Smooth muscle cell (in vitro differentiated cells): Measurements from ENCODE around the gene ARSB. TPM values are rescaled to one million over a fixed set of nuclear protein-coding genes. Genes with fewer than 3 reads are reported as not detected.

Source experiments
- DNase-seq: peaks from one replicate; lab custom pipeline; 2025; ENCODE audit not compliant: unreplicated experiment; lab: John Stamatoyannopoulos, UW
- H2AFZ ChIP-seq: fragments of 200-600 bp; sonication (generic); 2 replicates; pipeline ENCODE4 v1.6.0; 2016; ENCODE audit warnings: antibody characterized with exemption, low read depth, mild to moderate bottlenecking
- H3F3A ChIP-seq: fragments of 200-600 bp; sonication (generic); 2 replicates; pipeline ENCODE4 v1.6.0; 2017; ENCODE audit warnings: antibody characterized with exemption, low read depth
- H3K27ac ChIP-seq: fragments of 200-600 bp; sonication (generic); 2 replicates; pipeline ENCODE4 v1.5.1; 2016; ENCODE audit warnings: low read depth, mild to moderate bottlenecking
- H3K27me3 ChIP-seq: fragments of 200-600 bp; sonication (generic); 2 replicates; pipeline ENCODE4 v1.6.1; 2016; ENCODE audit warnings: low read depth, mild to moderate bottlenecking
- H3K36me3 ChIP-seq: fragments of 200-600 bp; sonication (generic); 2 replicates; pipeline ENCODE4 v1.5.1; 2016; ENCODE audit warnings: low read depth
- H3K4me1 ChIP-seq: fragments of 200-600 bp; sonication (generic); 2 replicates; pipeline ENCODE4 v1.5.1; 2016; ENCODE audit warnings: low read depth
- H3K4me2 ChIP-seq: fragments of 200-600 bp; sonication (generic); 2 replicates; pipeline ENCODE4 v1.6.0; 2016; ENCODE audit warnings: mild to moderate bottlenecking
- H3K4me3 ChIP-seq: fragments of 200-600 bp; sonication (generic); 2 replicates; pipeline ENCODE4 v1.5.1; 2016; ENCODE audit warnings: mild to moderate bottlenecking
- H3K79me2 ChIP-seq: fragments of 200-600 bp; sonication (generic); 2 replicates; pipeline ENCODE4 v1.6.0; 2016; ENCODE audit warnings: low read depth, mild to moderate bottlenecking
- H3K9ac ChIP-seq: fragments of 200-600 bp; sonication (generic); 2 replicates; pipeline ENCODE4 v1.6.0; 2016; ENCODE audit warnings: low read depth
- H3K9me3 ChIP-seq: fragments of 200-600 bp; sonication (generic); replicated peaks from 2 replicates; pipeline ENCODE4 v1.5.1; 2016; ENCODE audit warnings: low read depth
- H4K20me1 ChIP-seq: fragments of 200-600 bp; sonication (generic); 2 replicates; pipeline ENCODE4 v1.6.0; 2016; ENCODE audit warnings: low read depth
- CTCF ChIP-seq: fragments of 200-600 bp; sonication (generic); IDR thresholded peaks from 2 replicates; pipeline ENCODE4 v1.5.1; 2017; ENCODE audit warnings: borderline replicate concordance, mild to moderate bottlenecking, antibody characterized with exemption; ENCODE audit not compliant: insufficient read depth, poor library complexity, severe bottlenecking
- WGBS: methylation state at CpG from one replicate; pipeline ENCODE4 v1.1.7; 2016; ENCODE audit warnings: low lambda C conversion rate; 5-methylcytosine and 5-hydroxymethylcytosine counted together
- polyA plus RNA-seq: library from polyadenylated mRNA; unstranded; fragments of >200 nt; fragmentation: Nextera tagmentation; extraction: Ambion mirVana; gene quantifications from 2 replicates; pipeline ENCODE4 v1.2.1, GENCODE V29; 2016
- total RNA-seq: library from RNA; depleted of rRNA; stranded (reverse); fragments of >200 nt; gene quantifications from 2 replicates; pipeline ENCODE4 v1.2.3, GENCODE V29; 2014

Gene ARSB
- total RNA-seq (23.2 and 27.3 TPM in 2 replicates), polyA plus RNA-seq (10.8 and 17.5 TPM in 2 replicates)

- H3K4me2 ChIP-seq, result peak within 1 kb of the TSS; percentile 84
- no peak for TF ChIP-seq CTCF
- peak within 1 kb of the TSS; percentile 98 for H2AFZ ChIP-seq
- H3K27me3 ChIP-seq, result peaks cover 8% of the 10 kb centered on the region
- no peaks in the 10 kb centered on the region for H3K9me3 ChIP-seq
- peaks cover 15% of the 10 kb centered on the region for H3K4me1 ChIP-seq
- H3K27ac ChIP-seq, result peak within 1 kb of the TSS; percentile 67
- DNase-seq, result peak; percentile 60
- peak within 1 kb of the TSS; percentile 45 for H3K9ac ChIP-seq
- no peaks in the 10 kb centered on the region for H3K36me3 ChIP-seq
- H3K79me2 ChIP-seq, result peaks cover 6% of the 10 kb centered on the region
- WGBS, result 1% methylated on average over 45 of the region's 57 CpGs
- no peaks in the 10 kb centered on the region for H4K20me1 ChIP-seq
- H3F3A ChIP-seq, result no peaks in the 10 kb centered on the region
- peak within 1 kb of the TSS; percentile 90 for H3K4me3 ChIP-seq
Observed at GRCh38 chr5:78985116-78985724, at the start of gene ARSB. Gene ARSB, minus strand, starts transcription at chr5:78985310. Its CDS starts 62 bp downstream, at chr5:78985248.

- H4K20me1 ChIP-seq, result no peaks in the 10 kb centered on the region
- no peak for TF ChIP-seq CTCF
- no peak for DNase-seq
- peaks cover 4% of the 10 kb centered on the region for H3K27me3 ChIP-seq
- H3K36me3 ChIP-seq, result no peaks in the 10 kb centered on the region
- H3K9ac ChIP-seq, result no peak overlapping the region
- 96% methylated on average over 5 of the region's 5 CpGs for WGBS
- H3K4me2 ChIP-seq, result no peak overlapping the region
- no peak overlapping the region for H3K4me3 ChIP-seq
- no peaks in the 10 kb centered on the region for H3K79me2 ChIP-seq
- H2AFZ ChIP-seq, result no peak overlapping the region
- H3K9me3 ChIP-seq, result no peaks in the 10 kb centered on the region
- H3K4me1 ChIP-seq, result no peaks in the 10 kb centered on the region
- H3K27ac ChIP-seq, result no peak overlapping the region
- no peaks in the 10 kb centered on the region for H3F3A ChIP-seq
Observed at GRCh38 chr5:79032782-79033181, 47.7 kb upstream of the ARSB start.

GRCh38 chr5:79032031-79032695 lies 47.1 kb upstream of the ARSB start:
- Histone ChIP-seq H3K9ac (no peak overlapping the region), H3K4me3 (no peak overlapping the region), H3F3A (no peaks in the 10 kb centered on the region), H3K79me2 (no peaks in the 10 kb centered on the region), H3K36me3 (no peaks in the 10 kb centered on the region), H3K4me1 (no peaks in the 10 kb centered on the region), H3K27me3 (peaks cover 8% of the 10 kb centered on the region), H3K9me3 (no peaks in the 10 kb centered on the region), H3K27ac (no peak overlapping the region), H4K20me1 (no peaks in the 10 kb centered on the region), H3K4me2 (no peak overlapping the region), H2AFZ (no peak overlapping the region)
- no peak for TF ChIP-seq CTCF
- WGBS, result 93% methylated on average over 10 of the region's 10 CpGs
- DNase-seq, result no peak
